ENCODE data around the gene GRIP2. TPM values are rescaled to one million over a fixed set of nuclear protein-coding genes. Genes with fewer than 3 reads are reported as not detected.

GRIP2 gene
- polyA plus RNA-seq, 3 donors: 0.14 to 3.7 (median 0.49) TPM

GRCh38 chr3:14464521-14464920 lies 75.6 kb downstream of the GRIP2 start:
- WGBS, 3 donors: 88 to 96% (median 94%) methylated on average over 4 of the region's 4 CpGs
- H3K27ac ChIP-seq (ENCODE audit: low read depth, low read length): no peak overlapping the region

GRCh38 chr3:14464141-14464465 lies 76.0 kb downstream of the GRIP2 start:
- WGBS, 3 donors: 83 to 96% (median 90%) methylated on average over 5 of the region's 5 CpGs
- no peak overlapping the region for H3K27ac ChIP-seq (ENCODE audit: low read depth, low read length)

- WGBS, 3 donors: 82 to 90% (median 87%) methylated on average over 24 to 26 of the region's 26 CpGs
- H3K27ac ChIP-seq (ENCODE audit: low read depth, low read length): no peak overlapping the region
Observed at GRCh38 chr3:14463330-14464140, 76.6 kb downstream of the GRIP2 start.

GRCh38 chr3:14462738-14463137 lies 77.4 kb downstream of the GRIP2 start:
- 90 to 96% (median 90%) methylated on average over 9 of the region's 9 CpGs for WGBS, 3 donors

GRCh38 chr3:14461748-14462324 lies 78.3 kb downstream of the GRIP2 start:
- no peak overlapping the region for H3K27ac ChIP-seq (ENCODE audit: low read depth, low read length)
- 69 to 82% (median 79%) methylated on average over 8 of the region's 8 CpGs for WGBS, 3 donors

More at GRCh38 chr3:14462738-14463137, 77.4 kb downstream of the GRIP2 start:
- no peak overlapping the region for H3K27ac ChIP-seq (ENCODE audit: low read depth, low read length)

- H3K27ac ChIP-seq (ENCODE audit: low read depth, low read length): no peak overlapping the region
- 79 to 86% (median 83%) methylated on average over 13 of the region's 13 CpGs for WGBS, 3 donors
Observed at GRCh38 chr3:14461006-14461747, 79.0 kb downstream of the GRIP2 start.

GRCh38 chr3:14460342-14461005 lies 79.7 kb downstream of the GRIP2 start:
- WGBS, 3 donors: 44 to 48% (median 47%) methylated on average over 9 of the region's 9 CpGs

GRCh38 chr3:14459787-14460186 lies 80.4 kb downstream of the GRIP2 start:
- no peak overlapping the region for H3K27ac ChIP-seq (ENCODE audit: low read depth, low read length)
- WGBS, 3 donors: 60 to 83% (median 72%) methylated on average over 3 of the region's 3 CpGs

More at GRCh38 chr3:14460342-14461005, 79.7 kb downstream of the GRIP2 start:
- H3K27ac ChIP-seq (ENCODE audit: low read depth, low read length): no peak overlapping the region

- 83 to 93% (median 86%) methylated on average over 5 of the region's 5 CpGs for WGBS, 3 donors
- no peak overlapping the region for H3K27ac ChIP-seq (ENCODE audit: low read depth, low read length)
Observed at GRCh38 chr3:14459384-14459783, 80.8 kb downstream of the GRIP2 start.

GRCh38 chr3:14458434-14459275 lies 81.5 kb downstream of the GRIP2 start:
- 67 to 88% (median 88%) methylated on average over 11 of the region's 11 CpGs for WGBS, 3 donors

GRCh38 chr3:14457999-14458398 lies 82.1 kb downstream of the GRIP2 start:
- 45 to 78% (median 76%) methylated on average over 9 of the region's 9 CpGs for WGBS, 3 donors
- H3K27ac ChIP-seq (ENCODE audit: low read depth, low read length): no peak overlapping the region

More at GRCh38 chr3:14458434-14459275, 81.5 kb downstream of the GRIP2 start:
- H3K27ac ChIP-seq (ENCODE audit: low read depth, low read length): no peak overlapping the region

- no peak overlapping the region for H3K27ac ChIP-seq (ENCODE audit: low read depth, low read length)
- 87 to 97% (median 93%) methylated on average over 5 of the region's 5 CpGs for WGBS, 3 donors
Observed at GRCh38 chr3:14457481-14457880, 82.7 kb downstream of the GRIP2 start.

- no peak overlapping the region for H3K27ac ChIP-seq (ENCODE audit: low read depth, low read length)
- WGBS, 3 donors: 89 to 97% (median 95%) methylated on average over 8 of the region's 8 CpGs
Observed at GRCh38 chr3:14456794-14457193, 83.3 kb downstream of the GRIP2 start.

- 58 to 74% (median 73%) methylated on average over 6 of the region's 6 CpGs for WGBS, 3 donors
- H3K27ac ChIP-seq (ENCODE audit: low read depth, low read length): no peak overlapping the region
Observed at GRCh38 chr3:14455571-14456317, 84.4 kb downstream of the GRIP2 start.

GRCh38 chr3:14454639-14455310 lies 85.4 kb downstream of the GRIP2 start:
- 63 to 84% (median 83%) methylated on average over 8 of the region's 8 CpGs for WGBS, 3 donors
- H3K27ac ChIP-seq (ENCODE audit: low read depth, low read length): no peak overlapping the region

- WGBS, 3 donors: 56 to 68% (median 65%) methylated on average over 22 to 23 of the region's 23 CpGs
- H3K27ac ChIP-seq (ENCODE audit: low read depth, low read length): no peak overlapping the region
Observed at GRCh38 chr3:14453876-14454638, 86.1 kb downstream of the GRIP2 start.
